HepG2 (cell line): ENCODE data around the gene HSP90AB1. TPM values are rescaled to one million over a fixed set of nuclear protein-coding genes. Genes with fewer than 3 reads are reported as not detected.
A peak's percentile ranks its signal among the peaks of the same experiment; 100 is the strongest.

ENCODE experiments used
- CENPX ChIP-seq: sonication (generic); formaldehyde crosslinking; IDR thresholded peaks from 2 replicates; pipeline ENCODE4 v1.9.0; 2021; ENCODE audit warnings: mild to moderate bottlenecking, missing genetic modification reagents, moderate library complexity
- EHMT2 ChIP-seq: fragments of 200-600 bp; sonication (generic); IDR thresholded peaks from 2 replicates; pipeline ENCODE4 v1.7.0; 2017; ENCODE audit warnings: antibody characterized with exemption, low read depth, low read length, borderline replicate concordance
- GATAD1 ChIP-seq: IDR thresholded peaks from 2 replicates; pipeline ENCODE4 v1.6.1; 2016; ENCODE audit warnings: missing genetic modification reagents, missing compliant biosample characterization
- HHEX ChIP-seq: IDR thresholded peaks from 2 replicates; pipeline ENCODE4 v1.6.1; 2016; ENCODE audit warnings: control low read depth
- NFATC3 ChIP-seq: sonication (generic); formaldehyde crosslinking; IDR thresholded peaks from 2 replicates; pipeline ENCODE4 v1.5.1; 2020; ENCODE audit warnings: mild to moderate bottlenecking, missing genetic modification reagents
- PCBP2 ChIP-seq: fragments of 200-400 bp; formaldehyde crosslinking; optimal IDR thresholded peaks from 2 replicates; pipeline ENCODE3; 2018; ENCODE audit warnings: low read length, low read depth; ENCODE audit not compliant: poor library complexity, severe bottlenecking
- SALL2 ChIP-seq: sonication (generic); formaldehyde crosslinking; IDR thresholded peaks from 2 replicates; pipeline ENCODE4 v1.8.1; 2023; ENCODE audit warnings: mild to moderate bottlenecking, missing genetic modification reagents, inconsistent platforms
- SIN3A ChIP-seq: IDR thresholded peaks from 2 replicates; pipeline ENCODE4 v1.6.1; 2011; ENCODE audit warnings: low read depth, mild to moderate bottlenecking, control low read depth, low read length, borderline replicate concordance
- SNAPC2 ChIP-seq: sonication (generic); formaldehyde crosslinking; IDR thresholded peaks from 2 replicates; pipeline ENCODE4 v1.8.1; 2022; ENCODE audit warnings: mild to moderate bottlenecking, missing genetic modification reagents
- TSC22D2 ChIP-seq: sonication (generic); formaldehyde crosslinking; IDR thresholded peaks from 2 replicates; pipeline ENCODE4 v1.5.1; 2020; ENCODE audit warnings: missing genetic modification reagents, mild to moderate bottlenecking, borderline replicate concordance
- ZBED4 ChIP-seq: sonication (generic); formaldehyde crosslinking; IDR thresholded peaks from 2 replicates; pipeline ENCODE4 v1.4.0; 2020; ENCODE audit warnings: missing genetic modification reagents, borderline replicate concordance
- ZBTB37 ChIP-seq: sonication (generic); formaldehyde crosslinking; IDR thresholded peaks from 2 replicates; pipeline ENCODE4 v1.4.0; 2020; ENCODE audit warnings: mild to moderate bottlenecking, missing genetic modification reagents
- ZFP91 ChIP-seq: sonication (generic); formaldehyde crosslinking; IDR thresholded peaks from 2 replicates; pipeline ENCODE4 v1.9.0; 2022; ENCODE audit warnings: missing genetic modification reagents, mild to moderate bottlenecking, borderline replicate concordance
- ZNF251 ChIP-seq: sonication (generic); formaldehyde crosslinking; IDR thresholded peaks from 2 replicates; pipeline ENCODE4 v1.9.0; 2021; ENCODE audit warnings: mild to moderate bottlenecking, missing genetic modification reagents
- ZNF496 ChIP-seq: sonication (generic); formaldehyde crosslinking; IDR thresholded peaks from 2 replicates; pipeline ENCODE4 v1.8.1; 2023; ENCODE audit warnings: mild to moderate bottlenecking, moderate library complexity, missing genetic modification reagents; ENCODE audit not compliant: insufficient replicate concordance
- ZNF546 ChIP-seq: sonication (generic); formaldehyde crosslinking; conservative IDR thresholded peaks from 2 replicates; pipeline ENCODE4 v1.8.1; 2023; ENCODE audit warnings: mild to moderate bottlenecking, missing genetic modification reagents
- ZNF562 ChIP-seq: sonication (generic); formaldehyde crosslinking; IDR thresholded peaks from 2 replicates; pipeline ENCODE4 v1.8.0; 2022; ENCODE audit warnings: missing genetic modification reagents, borderline replicate concordance
- ZNF605 ChIP-seq: sonication (generic); formaldehyde crosslinking; IDR thresholded peaks from 2 replicates; pipeline ENCODE4 v1.8.0; 2022; ENCODE audit warnings: mild to moderate bottlenecking, missing genetic modification reagents
- ZSCAN31 ChIP-seq: sonication (generic); formaldehyde crosslinking; IDR thresholded peaks from 2 replicates; pipeline ENCODE4 v1.5.0; 2020; ENCODE audit warnings: low read depth, mild to moderate bottlenecking, missing genetic modification reagents
- polyA plus RNA-seq, 8 experiments: library from polyadenylated mRNA; depleted of rRNA in 3 of 8; stranded (reverse) in 7 of 8; unstranded in 1 of 8; fragments of >200 nt; fragmentation: Illumina TruSeq in 4 of 8; extraction: Trizol in 4 of 8; gene quantifications; 2 replicates each; pipeline versions ENCODE4 v1.2.1 to v1.2.3, GENCODE V29; 2011 to 2016; ENCODE audit warnings: low read depth in 4 of 8, missing spikeins in 1 of 8, mixed read lengths in 1 of 8; ENCODE audit not compliant: insufficient read depth in 1 of 8
- total RNA-seq, 5 experiments: library from RNA; depleted of rRNA; stranded (reverse); fragments of >200 nt; fragmentation: Illumina TruSeq; extraction: Trizol; gene quantifications; 2 replicates each; pipeline ENCODE4 v1.2.3, GENCODE V29; 2016; ENCODE audit warnings: low read depth in 1 of 5

Gene HSP90AB1
- total and polyA plus RNA-seq, 2 of the 13 experiments (the other 11 are each of a cell fraction or from before 2014, with no cell fraction given) = 1,325 to 1,472 TPM

- TF ChIP-seq SALL2 (peak; percentile 59; the same call in 1 of the 2 replicates), ZFP91 (CRISPR knock-in tag) (peak; percentile 67; the same call in 1 of the 2 replicates), HHEX (CRISPR knock-in tag) (no peak), EHMT2 (no peak), SIN3A (peak; percentile 60; the same call in 1 of the 2 replicates), CENPX (CRISPR knock-in tag) (no peak), ZSCAN31 (CRISPR knock-in tag) (peak; percentile 83), NFATC3 (CRISPR knock-in tag) (no peak), ZNF546 (CRISPR knock-in tag) (no peak), ZNF496 (no peak), SNAPC2 (no peak), ZBTB37 (no peak), TSC22D2 (CRISPR knock-in tag) (no peak), GATAD1 (CRISPR knock-in tag) (peak; percentile 45; the same call in 1 of the 2 replicates), ZBED4 (peak; percentile 99), PCBP2 (no peak), ZNF562 (CRISPR knock-in tag) (no peak), ZNF251 (CRISPR knock-in tag) (no peak), ZNF605 (CRISPR knock-in tag) (no peak)
Observed at GRCh38 chr6:44234101-44235025, 12.5 kb upstream of the HSP90AB1 start (continued).
